Esophagus squamous epithelium (tissue), 5 donors: ENCODE measurements around the gene ZSCAN12. TPM values are rescaled to one million over a fixed set of nuclear protein-coding genes. Genes with fewer than 3 reads are reported as not detected.

ENCODE experiments used
- DNase-seq: peaks from one replicate; lab custom pipeline; 2025; lab: John Stamatoyannopoulos, UW
- H3K27ac ChIP-seq, 4 donors: fragments of 200-600 bp; sonication (generic); one replicate each; pipeline ENCODE4 v1.5.1; 2016 to 2019; ENCODE audit warnings: mild to moderate bottlenecking in 1 of 4
- H3K27me3 ChIP-seq, 4 donors: fragments of 200-600 bp; sonication (generic); 1 replicate in 3 of 4; 2 replicates in 1 of 4; pipeline versions ENCODE4 v1.5.1 to v1.6.0; 2017 to 2021; ENCODE audit warnings: antibody characterized with exemption in 1 of 4
- H3K36me3 ChIP-seq, 3 donors: fragments of 200-600 bp; sonication (generic); one replicate each; pipeline ENCODE4 v1.5.1; 2016 to 2019
- H3K4me1 ChIP-seq, 3 donors: fragments of 200-600 bp; sonication (generic); one replicate each; pipeline ENCODE4 v1.5.1; 2017 to 2019
- H3K4me3 ChIP-seq, 4 donors: fragments of 200-600 bp; sonication (generic); 1 replicate in 3 of 4; 2 replicates in 1 of 4; pipeline ENCODE4 v1.5.1; 2016 to 2019; ENCODE audit warnings: mild to moderate bottlenecking in 2 of 4, moderate library complexity in 1 of 4
- H3K9me3 ChIP-seq, 3 donors: fragments of 200-600 bp; sonication (generic); one replicate each; pipeline ENCODE4 v1.5.1; 2016 to 2019
- CTCF ChIP-seq, 6 experiments: fragments of 450-650 bp in 4 of 6; fragments of 200-600 bp in 2 of 6; sonication (generic) in 2 of 6; IDR thresholded peaks; one replicate each; pipeline ENCODE4 v1.5.1; 2016 to 2019; ENCODE audit warnings: antibody characterized with exemption in 6 of 6, mild to moderate bottlenecking in 4 of 6, moderate library complexity in 4 of 6
- POLR2A ChIP-seq, 4 donors: fragments of 450-650 bp; IDR thresholded peaks; one replicate each; pipeline ENCODE4 v1.6.1; 2017; ENCODE audit warnings: antibody characterized with exemption in 4 of 4, mild to moderate bottlenecking in 4 of 4, moderate library complexity in 3 of 4
- WGBS, 2 donors: methylation state at CpG; one replicate each; pipeline ENCODE4 v1.1.5; 2018; 5-methylcytosine and 5-hydroxymethylcytosine counted together
- intact Hi-C: fragments of 100-400 bp; cut with DNase I; formaldehyde crosslinking; loops from one replicate; pipeline ENCODE4 v1.15.0; 2022
- total RNA-seq, 4 donors: library from RNA; depleted of rRNA; stranded (reverse); fragments of >200 nt; gene quantifications; one replicate each; pipeline ENCODE4 v1.1.0, GENCODE V29; 2016
- donor health status: DM: yes; HTN: yes; CAD: no.

The ZSCAN12 gene
- total RNA-seq, 4 donors from 2014 or later, result 1.3 to 4.0 (median 2.2) TPM

GRCh38 chr6:28425944-28426541 is 26.5 kb upstream of the ZSCAN12 start:
- WGBS, 2 donors, result 72 to 80% methylated on average over 4 of the region's 4 CpGs
- H3K27ac ChIP-seq, result no peak overlapping the region
- H3K4me3 ChIP-seq, result no peak overlapping the region
- no peaks in the 10 kb centered on the region for H3K27me3 ChIP-seq
- TF ChIP-seq CTCF (IDR thresholded peaks at IDR 0.05) (no peak), POLR2A (IDR thresholded peaks at IDR 0.05) (no peak)
- no peaks in the 10 kb centered on the region for H3K4me1 ChIP-seq
- DNase-seq, result no peak
- peaks cover 0 to 4% (median 0%) of the 10 kb centered on the region in 3 donors for H3K9me3 ChIP-seq
- intact Hi-C loops, result no loop called here
- no peaks in the 10 kb centered on the region for H3K36me3 ChIP-seq

GRCh38 chr6:28424163-28424562 is 24.6 kb upstream of the ZSCAN12 start:
- no peak for TF ChIP-seq POLR2A (IDR thresholded peaks at IDR 0.05)
- TF ChIP-seq CTCF (IDR thresholded peaks at IDR 0.05), result no peak

GRCh38 chr6:28423546-28423945 is 24.0 kb upstream of the ZSCAN12 start:
- intact Hi-C loops, result no loop called here
- WGBS, 2 donors, result 92 to 100% methylated on average over 1 of the region's 1 CpG
- Histone ChIP-seq H3K9me3 (peaks cover 0 to 4% (median 0%) of the 10 kb centered on the region in 3 donors), H3K36me3 (no peaks in the 10 kb centered on the region), H3K27ac (no peak overlapping the region), H3K27me3 (no peaks in the 10 kb centered on the region), H3K4me1 (no peaks in the 10 kb centered on the region), H3K4me3 (no peak overlapping the region)
- TF ChIP-seq POLR2A (IDR thresholded peaks at IDR 0.05) (no peak), CTCF (IDR thresholded peaks at IDR 0.05) (no peak)
- DNase-seq, result no peak

More at GRCh38 chr6:28424163-28424562, 24.6 kb upstream of the ZSCAN12 start:
- Histone ChIP-seq H3K27ac (no peak overlapping the region), H3K4me1 (no peaks in the 10 kb centered on the region), H3K4me3 (no peak overlapping the region), H3K9me3 (peaks cover 0 to 4% (median 0%) of the 10 kb centered on the region in 3 donors), H3K36me3 (no peaks in the 10 kb centered on the region), H3K27me3 (no peaks in the 10 kb centered on the region)
- DNase-seq, result no peak
- intact Hi-C loops, result no loop called here

- Histone ChIP-seq H3K36me3 (no peaks in the 10 kb centered on the region), H3K27ac (no peak overlapping the region), H3K27me3 (peaks cover 0 to 27% (median 0%) of the 10 kb centered on the region in 4 donors), H3K4me3 (no peak overlapping the region), H3K9me3 (no peaks in the 10 kb centered on the region), H3K4me1 (no peaks in the 10 kb centered on the region)
- intact Hi-C loops, result no loop called here
- DNase-seq, result no peak
- TF ChIP-seq POLR2A (IDR thresholded peaks at IDR 0.05) (no peak), CTCF (IDR thresholded peaks at IDR 0.05) (no peak)
Observed at GRCh38 chr6:28413681-28414080, 14.1 kb upstream of the ZSCAN12 start.

GRCh38 chr6:28410767-28411166 is 11.2 kb upstream of the ZSCAN12 start:
- intact Hi-C loops, result no loop called here
- H3K27ac ChIP-seq, result no peak overlapping the region
- no peaks in the 10 kb centered on the region for H3K9me3 ChIP-seq
- H3K4me3 ChIP-seq, result no peak overlapping the region
- H3K36me3 ChIP-seq, result no peaks in the 10 kb centered on the region
- no peak for TF ChIP-seq POLR2A (IDR thresholded peaks at IDR 0.05)
- TF ChIP-seq CTCF (IDR thresholded peaks at IDR 0.05), result no peak
- 95 to 97% methylated on average over 2 of the region's 2 CpGs for WGBS, 2 donors
- H3K27me3 ChIP-seq, result peaks cover 0 to 50% (median 0%) of the 10 kb centered on the region in 4 donors
- DNase-seq, result no peak
- no peaks in the 10 kb centered on the region for H3K4me1 ChIP-seq
